GM21423 (cell line): ENCODE results near the gene NAA40.

Experiments
- ATAC-seq: cut with Tn5 transposase; IDR thresholded peaks from one replicate; pipeline ENCODE4 v1.9.1; 2021; ENCODE audit warnings: mild to moderate bottlenecking, moderate library complexity; ENCODE audit not compliant: unreplicated experiment

NAA40 gene

GRCh38 chr11:64006398-64006797 is 67.6 kb downstream of the NAA40 start:
- ATAC-seq, result no peak
